Stomach smooth muscle (tissue), 2 donors: Measurements from ENCODE around the gene ARPP21.

Source experiments
- H3K27ac ChIP-seq: one replicate; pipeline ENCODE4 v1.7.0; 2013; ENCODE audit warnings: mild to moderate bottlenecking, low read length, inconsistent platforms
- H3K27me3 ChIP-seq, 2 donors: one replicate each; pipeline ENCODE4 v1.7.0; 2013; ENCODE audit warnings: low read length in 2 of 2; ENCODE audit not compliant: insufficient read depth in 2 of 2, control insufficient read depth in 1 of 2
- H3K36me3 ChIP-seq, 2 donors: one replicate each; pipeline ENCODE4 v1.7.0; 2013; ENCODE audit warnings: low read length in 2 of 2; ENCODE audit not compliant: control insufficient read depth in 2 of 2, insufficient read depth in 2 of 2
- H3K4me1 ChIP-seq: one replicate; pipeline ENCODE4 v1.7.0; 2013; ENCODE audit warnings: low read length; ENCODE audit not compliant: control insufficient read depth, insufficient read depth
- H3K4me3 ChIP-seq, 2 donors: one replicate each; pipeline ENCODE4 v1.7.0; 2013; ENCODE audit warnings: low read length in 2 of 2
- H3K9ac ChIP-seq, 2 donors: one replicate each; pipeline ENCODE4 v1.7.0; 2013; ENCODE audit warnings: low read length in 2 of 2, mild to moderate bottlenecking in 1 of 2
- H3K9me3 ChIP-seq, 2 donors: one replicate each; pipeline ENCODE4 v1.7.0; 2013; ENCODE audit warnings: low read length in 2 of 2; ENCODE audit not compliant: control insufficient read depth in 2 of 2
- donor health status: healthy.
- donor health status: Pancreatic carcinoma.

ARPP21 gene

GRCh38 chr3:35737527-35737926, 98.2 kb downstream of the ARPP21 start:
- Histone ChIP-seq H3K9ac (no peak overlapping the region), H3K36me3 (no peaks in the 10 kb centered on the region), H3K9me3 (no peaks in the 10 kb centered on the region), H3K27ac (no peak overlapping the region), H3K4me3 (no peak overlapping the region), H3K4me1 (no peaks in the 10 kb centered on the region), H3K27me3 (peaks cover 0 to 2% of the 10 kb centered on the region in 2 donors)

- H3K9ac ChIP-seq = no peak overlapping the region
- H3K4me1 ChIP-seq = no peaks in the 10 kb centered on the region
- no peak overlapping the region for H3K4me3 ChIP-seq
- no peak overlapping the region for H3K27ac ChIP-seq
- peaks cover 0 to 2% of the 10 kb centered on the region in 2 donors for H3K27me3 ChIP-seq
- no peaks in the 10 kb centered on the region for H3K36me3 ChIP-seq
- no peaks in the 10 kb centered on the region for H3K9me3 ChIP-seq
Observed at GRCh38 chr3:35737934-35738706, 98.8 kb downstream of the ARPP21 start.

- Histone ChIP-seq H3K4me3 (no peak overlapping the region), H3K27ac (no peak overlapping the region), H3K9me3 (no peaks in the 10 kb centered on the region), H3K9ac (no peak overlapping the region), H3K27me3 (peaks cover 0 to 2% of the 10 kb centered on the region in 2 donors), H3K4me1 (no peaks in the 10 kb centered on the region), H3K36me3 (no peaks in the 10 kb centered on the region)
Observed at GRCh38 chr3:35739181-35739809, 100.0 kb downstream of the ARPP21 start.

GRCh38 chr3:35739964-35740527, 100.7 kb downstream of the ARPP21 start:
- Histone ChIP-seq H3K4me3 (no peak overlapping the region), H3K27ac (no peak overlapping the region), H3K36me3 (no peaks in the 10 kb centered on the region), H3K9ac (no peak overlapping the region), H3K27me3 (peaks cover 0 to 5% of the 10 kb centered on the region in 2 donors), H3K4me1 (no peaks in the 10 kb centered on the region), H3K9me3 (no peaks in the 10 kb centered on the region)

GRCh38 chr3:35743218-35743617, 103.9 kb downstream of the ARPP21 start:
- Histone ChIP-seq H3K36me3 (no peaks in the 10 kb centered on the region), H3K9me3 (no peaks in the 10 kb centered on the region), H3K27ac (no peak overlapping the region), H3K4me3 (no peak overlapping the region), H3K27me3 (peaks cover 0 to 5% of the 10 kb centered on the region in 2 donors), H3K9ac (no peak overlapping the region), H3K4me1 (no peaks in the 10 kb centered on the region)

- Histone ChIP-seq H3K36me3 (no peaks in the 10 kb centered on the region), H3K9me3 (no peaks in the 10 kb centered on the region), H3K9ac (no peak overlapping the region), H3K4me3 (no peak overlapping the region), H3K4me1 (no peaks in the 10 kb centered on the region), H3K27me3 (peaks cover 0 to 2% of the 10 kb centered on the region in 2 donors), H3K27ac (no peak overlapping the region)
Observed at GRCh38 chr3:35744419-35744818, 105.1 kb downstream of the ARPP21 start.

- no peaks in the 10 kb centered on the region for H3K4me1 ChIP-seq
- peaks cover 0 to 2% of the 10 kb centered on the region in 2 donors for H3K27me3 ChIP-seq
- no peaks in the 10 kb centered on the region for H3K9me3 ChIP-seq
- no peak overlapping the region for H3K27ac ChIP-seq
- no peaks in the 10 kb centered on the region for H3K36me3 ChIP-seq
- no peak overlapping the region for H3K4me3 ChIP-seq
- H3K9ac ChIP-seq = no peak overlapping the region
Observed at GRCh38 chr3:35745351-35745750, 106.0 kb downstream of the ARPP21 start.

- peaks cover 0 to 2% of the 10 kb centered on the region in 2 donors for H3K27me3 ChIP-seq
- no peak overlapping the region for H3K4me3 ChIP-seq
- H3K9me3 ChIP-seq = no peaks in the 10 kb centered on the region
- H3K9ac ChIP-seq = no peak overlapping the region
- H3K36me3 ChIP-seq = no peaks in the 10 kb centered on the region
- H3K27ac ChIP-seq = no peak overlapping the region
- H3K4me1 ChIP-seq = no peaks in the 10 kb centered on the region
Observed at GRCh38 chr3:35745802-35746484, 106.6 kb downstream of the ARPP21 start.

GRCh38 chr3:35746492-35746891, 107.2 kb downstream of the ARPP21 start:
- peaks cover 0 to 2% of the 10 kb centered on the region in 2 donors for H3K27me3 ChIP-seq
- no peaks in the 10 kb centered on the region for H3K36me3 ChIP-seq
- H3K27ac ChIP-seq = no peak overlapping the region
- no peaks in the 10 kb centered on the region for H3K9me3 ChIP-seq
- no peak overlapping the region for H3K9ac ChIP-seq
- no peak overlapping the region for H3K4me3 ChIP-seq
- no peaks in the 10 kb centered on the region for H3K4me1 ChIP-seq

GRCh38 chr3:35748144-35748543, 108.8 kb downstream of the ARPP21 start:
- H3K36me3 ChIP-seq = no peaks in the 10 kb centered on the region
- H3K9me3 ChIP-seq = no peaks in the 10 kb centered on the region
- no peak overlapping the region for H3K4me3 ChIP-seq
- peaks cover 0 to 2% of the 10 kb centered on the region in 2 donors for H3K27me3 ChIP-seq
- no peak overlapping the region for H3K27ac ChIP-seq
- no peaks in the 10 kb centered on the region for H3K4me1 ChIP-seq
- H3K9ac ChIP-seq = no peak overlapping the region
